Stimulated activated memory B cell treated with anti-CD40 and anti-IgM and Interleukin-4, amounts not matched to agents 10 μg/mL and 1 μg/mL and 100 μg/mL, for 72 hours (primary cell): Measurements from ENCODE around the gene LPAR2.
"Not testable (repeated sequence)": the region's sequence is repeated elsewhere in the genome, so short reads cannot be mapped to it uniquely, and the experiment has no call there.

Experiments used
- ATAC-seq: fragments of 150-1000 bp; cut with Tn5 transposase; 2 replicates; pipeline ENCODE4 v1.10.0; 2021
- H3K27ac Mint-ChIP-seq: one replicate; pipeline ENCODE4 v1.8.0; 2022; ENCODE audit warnings: mild to moderate bottlenecking, mixed read lengths
- H3K27me3 Mint-ChIP-seq: one replicate; pipeline ENCODE4 v1.8.0; 2022; ENCODE audit warnings: mixed read lengths
- H3K36me3 Mint-ChIP-seq: one replicate; pipeline ENCODE4 v1.8.0; 2022; ENCODE audit warnings: mixed read lengths
- H3K4me1 Mint-ChIP-seq: one replicate; pipeline ENCODE4 v1.8.0; 2022; ENCODE audit warnings: mixed read lengths
- H3K4me3 Mint-ChIP-seq: one replicate; pipeline ENCODE4 v1.8.0; 2022; ENCODE audit warnings: mild to moderate bottlenecking, moderate library complexity, mixed read lengths
- H3K9me3 Mint-ChIP-seq: one replicate; pipeline ENCODE4 v1.8.0; 2022; ENCODE audit warnings: mixed read lengths

LPAR2 gene

DNA sequence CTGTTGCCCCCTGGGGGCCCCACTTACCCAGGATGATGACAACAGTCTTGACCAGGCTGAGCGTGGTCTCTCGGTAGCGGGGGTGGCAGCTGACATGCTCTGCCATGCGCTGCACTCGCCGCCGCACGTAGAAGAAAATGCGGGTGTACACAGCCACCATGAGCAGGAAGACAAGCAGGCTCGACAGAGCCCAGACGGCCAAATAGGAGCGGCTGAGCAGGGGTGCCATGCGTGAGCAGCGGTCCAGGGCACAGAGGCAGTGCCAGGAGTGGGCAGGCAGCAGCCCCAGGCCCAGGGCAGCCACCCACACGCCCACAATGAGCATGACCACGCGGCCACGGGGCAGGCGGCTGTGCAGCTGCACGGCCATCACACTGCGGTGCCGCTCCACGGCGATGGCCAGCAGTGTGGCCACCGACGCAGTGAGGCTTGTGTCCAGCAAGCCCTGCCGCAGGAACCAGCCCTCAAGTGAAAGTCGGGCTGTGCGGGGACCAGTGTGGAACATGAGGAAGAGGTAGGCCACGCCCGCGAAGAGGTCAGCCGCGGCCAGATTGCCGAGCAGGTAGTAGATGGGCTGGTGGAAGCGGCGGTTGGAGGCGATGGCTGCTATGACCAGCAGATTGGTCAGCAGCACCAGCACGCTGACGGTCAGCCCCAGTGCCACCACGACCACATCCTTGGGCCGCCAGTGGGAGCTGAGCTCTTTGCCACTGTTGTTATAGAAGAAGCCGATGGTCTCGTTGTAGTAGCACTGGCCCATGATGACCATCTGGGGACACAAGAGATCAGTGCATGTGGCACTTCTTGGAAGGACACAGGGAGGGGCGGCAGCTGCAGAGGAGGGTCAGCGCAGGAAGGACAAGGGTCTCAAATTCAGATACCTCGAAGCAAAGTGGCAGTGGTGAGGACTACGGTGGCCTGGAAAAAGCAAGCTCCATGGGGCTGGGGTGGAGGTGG is 1.2 kb downstream of the LPAR2 start:
- H3K4me3 Mint-ChIP-seq = peak overlapping the region; percentile 88
- H3K9me3 Mint-ChIP-seq = no peaks in the 10 kb centered on the region
- peaks cover 35% of the 10 kb centered on the region for H3K36me3 Mint-ChIP-seq
- no peak for ATAC-seq
- peak overlapping the region; percentile 88 for H3K27ac Mint-ChIP-seq
- peaks cover 37% of the 10 kb centered on the region for H3K4me1 Mint-ChIP-seq
- no peaks in the 10 kb centered on the region for H3K27me3 Mint-ChIP-seq

DNA sequence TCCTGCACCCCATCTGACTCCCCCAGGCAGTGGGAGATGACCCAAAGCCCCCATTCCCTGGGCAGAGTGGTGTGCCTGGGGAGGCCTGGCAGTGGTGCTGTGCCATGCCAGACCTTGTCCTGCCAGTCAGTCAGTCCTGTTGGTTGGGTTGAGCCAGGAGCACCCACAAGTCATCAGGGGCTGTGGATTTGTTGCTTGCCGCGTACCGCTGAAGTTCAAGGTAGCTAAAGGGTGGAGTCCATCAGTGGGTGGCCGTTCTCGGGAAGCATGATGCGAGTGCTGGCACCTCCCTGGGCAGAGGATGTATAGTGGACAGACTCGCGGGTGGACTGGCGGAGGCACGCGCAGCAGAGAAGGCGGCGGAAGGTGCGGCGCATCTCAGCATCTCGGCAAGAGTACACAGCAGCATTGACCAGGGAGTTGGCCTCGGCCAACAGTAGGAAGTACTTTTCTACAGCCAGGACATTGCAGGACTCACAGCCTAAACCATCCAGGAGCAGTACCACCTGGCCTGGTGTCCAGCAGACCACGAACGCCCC is 3.9 kb downstream of the LPAR2 start:
- no peak for ATAC-seq
- Mint-ChIP-seq H3K27me3 (no peaks in the 10 kb centered on the region), H3K9me3 (no peaks in the 10 kb centered on the region), H3K4me1 (peaks cover 50% of the 10 kb centered on the region), H3K4me3 (no peak overlapping the region), H3K27ac (peak overlapping the region; percentile 17), H3K36me3 (peaks cover 26% of the 10 kb centered on the region)

- ATAC-seq = no peak
- Mint-ChIP-seq H3K4me3 (no peak overlapping the region), H3K9me3 (no peaks in the 10 kb centered on the region), H3K27ac (no peak overlapping the region), H3K4me1 (peaks cover 48% of the 10 kb centered on the region), H3K27me3 (no peaks in the 10 kb centered on the region), H3K36me3 (peaks cover 20% of the 10 kb centered on the region)
Measured at GRCh38 chr19:19623383-19623782, 4.6 kb downstream of the LPAR2 start.

- H3K27ac Mint-ChIP-seq = peak overlapping the region; percentile 8
- peaks cover 21% of the 10 kb centered on the region for H3K36me3 Mint-ChIP-seq
- no peaks in the 10 kb centered on the region for H3K9me3 Mint-ChIP-seq
- no peaks in the 10 kb centered on the region for H3K27me3 Mint-ChIP-seq
- H3K4me1 Mint-ChIP-seq = peaks cover 58% of the 10 kb centered on the region
- no peak overlapping the region for H3K4me3 Mint-ChIP-seq
- ATAC-seq = no peak
Measured at GRCh38 chr19:19619849-19620210, 8.2 kb downstream of the LPAR2 start.

DNA sequence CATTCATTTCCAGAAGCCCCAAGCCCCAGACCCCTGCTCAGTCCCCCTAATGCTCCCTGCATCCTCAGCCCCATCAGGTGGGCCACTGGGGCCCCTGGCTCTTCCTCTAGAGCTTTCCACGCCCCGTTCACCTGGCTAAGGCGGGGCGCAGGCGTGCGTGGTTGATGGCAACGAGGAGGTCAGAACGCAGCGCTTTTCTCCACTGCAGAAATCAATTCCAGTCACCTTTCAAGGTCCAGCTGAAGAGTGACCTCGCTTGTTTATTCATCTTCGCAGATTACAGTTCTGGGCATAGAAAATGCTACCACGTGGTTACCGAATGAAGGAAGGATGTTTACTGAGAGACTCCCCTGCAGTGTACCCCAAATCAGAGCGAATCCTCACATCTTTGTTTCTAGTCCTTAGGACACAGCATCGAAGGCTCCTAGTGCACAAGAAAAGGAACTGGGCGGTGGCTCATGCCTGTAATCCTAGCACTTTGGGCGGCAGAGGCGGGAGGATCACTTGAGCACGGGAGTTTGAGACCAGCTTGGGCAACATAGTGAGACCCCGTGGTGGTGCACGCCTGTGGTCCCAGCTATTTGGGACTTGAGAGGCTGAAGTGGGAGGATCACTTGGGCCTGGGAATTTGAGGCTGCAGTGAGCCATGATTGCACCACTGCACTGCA is 8.7 kb downstream of the LPAR2 start:
- Mint-ChIP-seq H3K27ac (peak overlapping the region; percentile 8), H3K36me3 (peaks cover 17% of the 10 kb centered on the region), H3K4me1 (peaks cover 56% of the 10 kb centered on the region), H3K27me3 (no peaks in the 10 kb centered on the region), H3K9me3 (no peaks in the 10 kb centered on the region), H3K4me3 (peak overlapping the region; percentile 65)
- no peak for ATAC-seq

GRCh38 chr19:19618219-19619051 is 9.6 kb downstream of the LPAR2 start, which contains the start of gene PBX4:
Gene PBX4 (minus strand): TSS chr19:19618687. CDS start chr19:19618629, 58 bp downstream.
- Mint-ChIP-seq H3K4me3 (peak within 1 kb of the TSS; percentile 85), H3K4me1 (peaks cover 52% of the 10 kb centered on the region), H3K27ac (peak within 1 kb of the TSS; percentile 8), H3K9me3 (no peaks in the 10 kb centered on the region), H3K36me3 (peaks cover 17% of the 10 kb centered on the region), H3K27me3 (no peaks in the 10 kb centered on the region)
- peak; percentile 99 for ATAC-seq

- Mint-ChIP-seq H3K9me3 (no peaks in the 10 kb centered on the region), H3K36me3 (peaks cover 24% of the 10 kb centered on the region), H3K27ac (peak overlapping the region; percentile 50), H3K27me3 (no peaks in the 10 kb centered on the region), H3K4me1 (peaks cover 48% of the 10 kb centered on the region), H3K4me3 (no peak overlapping the region)
- no peak for ATAC-seq
Measured at GRCh38 chr19:19615086-19615485, 12.9 kb downstream of the LPAR2 start.

DNA sequence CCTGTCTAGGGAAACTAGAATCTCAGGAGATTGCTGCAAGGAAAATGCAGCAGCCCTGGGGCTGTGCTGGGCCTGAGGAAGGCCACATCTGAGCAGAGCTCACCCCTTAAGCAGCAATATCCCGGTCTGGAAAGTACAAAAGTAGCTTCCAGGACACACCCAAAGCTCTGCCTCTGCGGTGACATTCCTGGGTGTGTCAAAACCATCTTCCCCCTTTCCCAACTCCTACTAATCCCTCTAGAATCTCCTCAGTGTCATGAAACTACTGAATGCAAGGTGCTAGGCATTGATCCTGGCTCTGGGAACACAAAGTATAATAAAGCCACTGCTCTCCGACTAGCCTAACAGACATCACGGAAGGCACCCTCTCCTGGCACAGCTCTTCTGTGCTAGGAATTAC is 14.5 kb downstream of the LPAR2 start:
- Mint-ChIP-seq H3K27ac (no peak overlapping the region), H3K36me3 (peaks cover 35% of the 10 kb centered on the region), H3K27me3 (no peaks in the 10 kb centered on the region), H3K4me1 (peaks cover 42% of the 10 kb centered on the region), H3K4me3 (no peak overlapping the region), H3K9me3 (no peaks in the 10 kb centered on the region)
- ATAC-seq = no peak

DNA sequence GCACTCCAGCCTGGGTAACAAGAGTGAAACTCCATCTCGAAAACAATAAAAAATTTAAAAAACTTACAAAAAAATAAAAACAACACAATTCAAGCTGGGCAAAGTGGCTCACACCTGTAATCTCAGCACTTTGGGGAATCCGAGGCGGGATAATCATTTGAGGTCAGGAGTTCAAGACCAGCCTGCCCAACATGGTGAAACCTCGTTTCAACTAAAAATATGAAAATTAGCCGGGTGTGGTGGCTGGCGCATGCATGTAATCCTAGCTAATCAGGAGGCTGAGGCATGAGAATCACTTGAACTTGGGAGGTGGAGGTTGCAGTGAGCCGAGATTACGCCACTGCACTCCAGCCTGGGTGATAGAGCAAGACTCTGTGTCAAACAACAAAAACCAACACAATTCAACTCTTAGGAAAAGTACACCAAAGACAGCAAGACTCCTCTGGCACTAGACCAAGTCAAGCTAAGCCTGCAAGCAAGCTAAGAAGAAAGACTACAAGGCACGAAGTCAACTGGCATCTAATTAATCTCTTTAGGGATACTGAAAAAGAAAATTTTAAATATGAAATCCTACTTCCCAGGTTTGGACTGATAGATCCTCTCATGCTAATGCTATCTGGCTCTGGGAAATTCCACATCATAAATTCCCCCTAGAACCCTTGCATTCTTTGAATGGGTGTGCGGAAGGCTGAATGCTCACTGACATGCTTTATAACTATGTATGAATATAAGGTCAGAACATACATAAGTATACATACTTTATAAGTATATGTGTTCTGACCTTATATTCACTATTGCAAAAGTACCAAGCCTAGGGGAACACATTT is 17.4 kb downstream of the LPAR2 start:
- no peaks in the 10 kb centered on the region for H3K9me3 Mint-ChIP-seq
- peaks cover 38% of the 10 kb centered on the region for H3K36me3 Mint-ChIP-seq
- H3K27me3 Mint-ChIP-seq = no peaks in the 10 kb centered on the region
- peaks cover 31% of the 10 kb centered on the region for H3K4me1 Mint-ChIP-seq
- no peak overlapping the region for H3K4me3 Mint-ChIP-seq
- no peak for ATAC-seq
- no peak overlapping the region for H3K27ac Mint-ChIP-seq

GRCh38 chr19:19606686-19607085 is 21.3 kb downstream of the LPAR2 start:
- Mint-ChIP-seq H3K36me3 (peaks cover 37% of the 10 kb centered on the region), H3K4me1 (peaks cover 38% of the 10 kb centered on the region)
- ATAC-seq, H3K27ac Mint-ChIP-seq, H3K9me3 Mint-ChIP-seq, H3K27me3 Mint-ChIP-seq, H3K4me3 Mint-ChIP-seq: not testable (repeated sequence)

DNA sequence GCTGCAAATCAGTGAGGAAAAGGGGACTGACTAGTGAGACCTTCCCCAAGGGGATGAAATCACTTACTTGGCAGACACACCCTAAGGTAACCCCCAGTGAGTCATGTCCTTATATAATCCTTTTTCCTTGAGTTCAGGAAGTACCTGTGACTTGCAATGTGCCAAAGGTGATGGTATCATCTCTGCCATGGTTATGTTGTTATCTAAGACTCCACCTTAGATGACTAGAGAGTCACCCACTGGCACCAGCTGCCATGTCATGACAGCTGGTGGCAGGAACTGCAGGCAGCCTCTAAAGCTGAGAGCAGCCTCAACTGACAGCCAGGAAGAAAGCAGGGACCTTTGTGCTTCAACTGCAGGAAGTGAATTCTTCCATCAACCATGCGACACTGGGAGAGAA is 22.0 kb downstream of the LPAR2 start:
- peak; percentile 50 for ATAC-seq
- no peaks in the 10 kb centered on the region for H3K27me3 Mint-ChIP-seq
- H3K9me3 Mint-ChIP-seq = no peaks in the 10 kb centered on the region
- peak overlapping the region; percentile 73 for H3K27ac Mint-ChIP-seq
- peaks cover 45% of the 10 kb centered on the region for H3K4me1 Mint-ChIP-seq
- peaks cover 44% of the 10 kb centered on the region for H3K36me3 Mint-ChIP-seq
- H3K4me3 Mint-ChIP-seq = no peak overlapping the region

- Mint-ChIP-seq H3K9me3 (no peaks in the 10 kb centered on the region), H3K36me3 (peaks cover 34% of the 10 kb centered on the region), H3K4me1 (peaks cover 55% of the 10 kb centered on the region), H3K27ac (peak overlapping the region; percentile 94), H3K27me3 (no peaks in the 10 kb centered on the region), H3K4me3 (no peak overlapping the region)
- ATAC-seq = no peak
Measured at GRCh38 chr19:19602713-19603324, 25.2 kb downstream of the LPAR2 start.

GRCh38 chr19:19602136-19602712 is 25.8 kb downstream of the LPAR2 start:
- Mint-ChIP-seq H3K4me3 (no peak overlapping the region), H3K27ac (peak overlapping the region; percentile 94), H3K27me3 (no peaks in the 10 kb centered on the region), H3K36me3 (peaks cover 34% of the 10 kb centered on the region), H3K4me1 (peaks cover 61% of the 10 kb centered on the region), H3K9me3 (no peaks in the 10 kb centered on the region)
- no peak for ATAC-seq
